ENCODE data around the gene BNIP5.

DNA sequence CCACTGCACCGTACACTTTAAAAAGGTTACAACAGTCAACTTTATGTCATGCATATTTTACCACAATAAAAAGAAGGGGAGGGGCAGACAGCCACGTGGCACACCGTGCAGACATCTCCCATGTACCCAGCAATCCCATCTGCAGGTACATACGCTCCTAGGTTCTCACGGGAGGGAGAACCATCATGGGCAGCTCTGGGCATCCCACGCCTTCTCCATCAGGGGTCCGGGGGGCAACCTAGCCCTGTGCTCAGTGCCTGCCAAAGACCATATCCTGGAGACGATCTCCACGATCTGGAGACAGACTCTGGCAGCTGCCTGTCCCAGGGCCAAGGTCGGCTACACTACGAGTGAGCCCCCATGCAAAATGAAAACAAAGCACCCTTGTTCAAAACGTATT is 2.5 kb upstream of the BNIP5 start:
- no peak for TF ChIP-seq CTCF (IDR thresholded peaks at IDR 0.05 in 8 of 11, conservative IDR thresholded peaks at IDR 0.05 in 3 of 11)
- no peak for TF ChIP-seq POLR2AphosphoS5 (IDR thresholded peaks at IDR 0.05)
- no peak for TF ChIP-seq POLR2A (IDR thresholded peaks at IDR 0.05)

All from spleen (tissue), 7 donors.